HL-60 (cell line): ENCODE measurements around the gene WWOX.

Experiments used
- POLR2AphosphoS5 ChIP-seq: IDR thresholded peaks from 2 replicates; pipeline ENCODE4 v1.6.1; 2012; ENCODE audit warnings: low read depth
- TF ChIP-seq, protein P1 (sequence below): IDR thresholded peaks from one replicate; pipeline ENCODE4 v1.5.1; 2011; ENCODE audit warnings: low read length, control low read depth, inconsistent platforms; ENCODE audit not compliant: insufficient read depth

DNA sequence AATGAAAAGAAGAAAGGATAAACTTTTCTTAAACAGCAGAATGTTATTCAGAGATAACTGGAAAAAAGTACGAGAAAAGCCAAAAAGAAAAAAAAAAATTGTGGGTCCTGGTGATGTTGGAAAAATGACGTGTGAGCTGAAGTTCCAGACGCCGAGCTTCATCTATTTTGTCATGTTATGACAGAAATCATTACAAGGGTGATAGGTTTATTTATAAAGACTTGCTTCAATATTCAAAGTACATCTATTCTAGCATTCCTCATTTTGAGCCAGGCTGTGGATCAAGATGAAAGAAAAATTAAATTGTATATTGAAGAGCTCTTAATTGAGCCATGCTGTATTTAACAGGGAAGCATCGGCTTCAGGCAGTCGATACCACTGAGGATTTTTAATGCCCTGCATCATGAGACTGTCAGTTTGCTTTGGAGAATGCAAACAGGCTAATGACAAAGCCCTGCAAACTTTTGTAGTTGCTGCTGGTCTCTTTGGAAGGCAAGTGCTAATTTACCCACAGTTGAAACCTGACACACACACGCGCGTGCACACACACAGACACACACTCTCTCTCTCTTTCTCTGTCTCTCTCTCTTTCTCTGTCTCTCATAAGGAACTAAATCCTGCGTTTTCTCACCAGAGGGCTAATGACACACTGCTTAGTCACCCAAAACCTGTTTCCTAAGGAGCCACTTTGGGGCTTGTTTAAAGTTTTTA is 110.7 kb downstream of the WWOX start:
- TF ChIP-seq, protein P1, sequence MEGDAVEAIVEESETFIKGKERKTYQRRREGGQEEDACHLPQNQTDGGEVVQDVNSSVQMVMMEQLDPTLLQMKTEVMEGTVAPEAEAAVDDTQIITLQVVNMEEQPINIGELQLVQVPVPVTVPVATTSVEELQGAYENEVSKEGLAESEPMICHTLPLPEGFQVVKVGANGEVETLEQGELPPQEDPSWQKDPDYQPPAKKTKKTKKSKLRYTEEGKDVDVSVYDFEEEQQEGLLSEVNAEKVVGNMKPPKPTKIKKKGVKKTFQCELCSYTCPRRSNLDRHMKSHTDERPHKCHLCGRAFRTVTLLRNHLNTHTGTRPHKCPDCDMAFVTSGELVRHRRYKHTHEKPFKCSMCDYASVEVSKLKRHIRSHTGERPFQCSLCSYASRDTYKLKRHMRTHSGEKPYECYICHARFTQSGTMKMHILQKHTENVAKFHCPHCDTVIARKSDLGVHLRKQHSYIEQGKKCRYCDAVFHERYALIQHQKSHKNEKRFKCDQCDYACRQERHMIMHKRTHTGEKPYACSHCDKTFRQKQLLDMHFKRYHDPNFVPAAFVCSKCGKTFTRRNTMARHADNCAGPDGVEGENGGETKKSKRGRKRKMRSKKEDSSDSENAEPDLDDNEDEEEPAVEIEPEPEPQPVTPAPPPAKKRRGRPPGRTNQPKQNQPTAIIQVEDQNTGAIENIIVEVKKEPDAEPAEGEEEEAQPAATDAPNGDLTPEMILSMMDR, result no peak
- no peak for TF ChIP-seq POLR2AphosphoS5
